Brain microvascular endothelial cell (primary cell): Measurements from ENCODE around the gene MYH2.

Experiments
- DNase-seq: peaks from one replicate; pipeline ENCODE4 v3.0.0-alpha.2; 2020
- H3K27ac ChIP-seq: fragments of 250-450 bp; sonication (Bioruptor Pico); 2 replicates; pipeline ENCODE4 v1.5.1; 2020; ENCODE audit warnings: mild to moderate bottlenecking, moderate library complexity
- H3K27me3 ChIP-seq: fragments of 250-450 bp; sonication (Bioruptor Pico); replicated peaks from 2 replicates; pipeline ENCODE4 v1.5.1; 2020; ENCODE audit warnings: mild to moderate bottlenecking
- H3K36me3 ChIP-seq: fragments of 250-450 bp; sonication (Bioruptor Pico); replicated peaks from 2 replicates; pipeline ENCODE4 v1.5.1; 2020; ENCODE audit warnings: mild to moderate bottlenecking
- H3K4me3 ChIP-seq: 2 replicates; pipeline ENCODE4 v1.5.1; 2011; ENCODE audit warnings: low read depth, mild to moderate bottlenecking, control low read depth, low read length, moderate library complexity
- CTCF ChIP-seq: IDR thresholded peaks from 2 replicates; pipeline ENCODE4 v1.5.1; 2011; ENCODE audit warnings: low read depth, mild to moderate bottlenecking, moderate library complexity, low read length, control low read depth, inconsistent platforms; ENCODE audit errors: missing control alignments
- in situ Hi-C: cut with HindIII; loops from 2 replicates; pipeline ENCODE4 v1.10.0; 2017; ENCODE audit warnings: low sequenced_read_pairs, low pct_ligation_motif_present

MYH2 gene

GRCh38 chr17:10549096-10549842, at the start of gene MYH2:
Gene MYH2 (minus strand): TSS chr17:10549658. CDS start chr17:10547920, 1,738 bp downstream.
- Histone ChIP-seq H3K27ac (no peak within 1 kb of the TSS), H3K36me3 (no peaks in the 10 kb centered on the region), H3K27me3 (no peaks in the 10 kb centered on the region), H3K4me3 (no peak within 1 kb of the TSS)
- in situ Hi-C loops, result no loop called here
- TF ChIP-seq CTCF, result no peak
- no peak for DNase-seq

- TF ChIP-seq CTCF, result no peak
- in situ Hi-C loops, result no loop called here
- no peaks in the 10 kb centered on the region for H3K27me3 ChIP-seq
Observed at GRCh38 chr17:10598621-10599020, 49.2 kb upstream of the MYH2 start.

GRCh38 chr17:10589553-10590145, 40.2 kb upstream of the MYH2 start:
- H3K36me3 ChIP-seq, result no peaks in the 10 kb centered on the region
- in situ Hi-C loops, result no loop called here
- no peaks in the 10 kb centered on the region for H3K27me3 ChIP-seq
- H3K4me3 ChIP-seq, result no peak overlapping the region
- TF ChIP-seq CTCF, result no peak
- no peak overlapping the region for H3K27ac ChIP-seq
- DNase-seq, result no peak

More at GRCh38 chr17:10598621-10599020, 49.2 kb upstream of the MYH2 start:
- H3K27ac ChIP-seq, result no peak overlapping the region
- H3K4me3 ChIP-seq, result no peak overlapping the region
- no peaks in the 10 kb centered on the region for H3K36me3 ChIP-seq
- DNase-seq, result no peak

GRCh38 chr17:10585529-10585928, 36.1 kb upstream of the MYH2 start:
- Histone ChIP-seq H3K36me3 (no peaks in the 10 kb centered on the region), H3K27ac (no peak overlapping the region), H3K4me3 (no peak overlapping the region), H3K27me3 (no peaks in the 10 kb centered on the region)
- DNase-seq, result no peak
- no peak for TF ChIP-seq CTCF
- in situ Hi-C loops, result no loop called here

GRCh38 chr17:10583834-10584233, 34.4 kb upstream of the MYH2 start:
- Histone ChIP-seq H3K27ac (no peak overlapping the region), H3K27me3 (no peaks in the 10 kb centered on the region), H3K4me3 (no peak overlapping the region), H3K36me3 (no peaks in the 10 kb centered on the region)
- no peak for TF ChIP-seq CTCF
- DNase-seq, result no peak
- in situ Hi-C loops, result no loop called here
